Lung (tissue), 12 donors: ENCODE data around the gene TACC3. TPM values are rescaled to one million over a fixed set of nuclear protein-coding genes. Genes with fewer than 3 reads are reported as not detected.

Source experiments
- ATAC-seq: fragments of 200-7000 bp; cut with Tn5 transposase; one replicate; pipeline ENCODE4 v1.9.1; 2020; ENCODE audit warnings: moderate number of reproducible peaks; ENCODE audit not compliant: insufficient read depth, low FRiP score
- DNase-seq, 3 donors: peaks; one replicate each; pipeline ENCODE4 v3.0.0-alpha.2; 2013 to 2017
- H3K27ac ChIP-seq, 2 donors: one replicate each; pipeline ENCODE4 v1.5.1; 2013; ENCODE audit warnings: mild to moderate bottlenecking in 2 of 2, moderate library complexity in 2 of 2, control low read depth in 1 of 2, inconsistent platforms in 1 of 2, low read depth in 1 of 2, low read length in 1 of 2
- H3K27me3 ChIP-seq, 3 donors: one replicate each; pipeline ENCODE4 v1.5.1; 2013; ENCODE audit warnings: low read length in 2 of 3; ENCODE audit not compliant: control insufficient read depth in 3 of 3, insufficient read depth in 3 of 3
- H3K36me3 ChIP-seq, 4 donors: one replicate each; pipeline ENCODE4 v1.5.1; 2013; ENCODE audit warnings: low read length in 4 of 4, mild to moderate bottlenecking in 1 of 4, moderate library complexity in 1 of 4; ENCODE audit not compliant: control insufficient read depth in 4 of 4, insufficient read depth in 4 of 4
- H3K4me1 ChIP-seq, 5 donors: one replicate each; pipeline ENCODE4 v1.5.1; 2013; ENCODE audit warnings: low read length in 5 of 5, mild to moderate bottlenecking in 2 of 5, moderate library complexity in 1 of 5; ENCODE audit not compliant: control insufficient read depth in 5 of 5, insufficient read depth in 5 of 5
- H3K4me3 ChIP-seq: one replicate; pipeline ENCODE4 v1.5.1; 2013; ENCODE audit warnings: mild to moderate bottlenecking, control low read depth, moderate library complexity
- H3K9ac ChIP-seq, 2 donors: one replicate each; pipeline ENCODE4 v1.5.1; 2013; ENCODE audit warnings: low read length in 2 of 2, control low read depth in 1 of 2; ENCODE audit not compliant: insufficient read depth in 1 of 2
- H3K9me3 ChIP-seq, 4 donors: one replicate each; pipeline ENCODE4 v1.5.1; 2013; ENCODE audit warnings: low read length in 3 of 4, mild to moderate bottlenecking in 1 of 4, moderate library complexity in 1 of 4; ENCODE audit not compliant: control insufficient read depth in 4 of 4, insufficient read depth in 3 of 4
- CTCF ChIP-seq: IDR thresholded peaks from 2 replicates; pipeline ENCODE4 v1.5.1; 2012; ENCODE audit warnings: mild to moderate bottlenecking; ENCODE audit errors: control extremely low read depth, extremely low read depth
- WGBS, 2 donors: extraction: QIAGEN DNeasy Blood & Tissue Kit; methylation state at CpG; one replicate each; pipeline ENCODE4 v1.1.7; 2013; 5-methylcytosine and 5-hydroxymethylcytosine counted together
- polyA plus RNA-seq, 2 donors: library from polyadenylated mRNA; stranded (reverse); fragments of 200-250 nt; gene quantifications; one replicate each; pipeline ENCODE4 v1.2.1, GENCODE V29; 2013
- total RNA-seq, 2 donors: library from RNA; depleted of rRNA in 1 of 2; stranded (reverse); fragments of >200 nt in 1 of 2; gene quantifications; one replicate each; pipeline ENCODE4 v1.2.1, GENCODE V29; 2014 to 2021
- donor health status: control.
- donor health status: control.
- donor health status: Bipolar disorder and iron deficiency.
- donor health status: healthy.
- donor health status: DM: yes; HTN: yes; CAD: no.

TACC3 gene
- total and polyA plus RNA-seq, 4 donors, result 13.8 to 22.1 (median 18.5) TPM

- DNase-seq (no peak), ATAC-seq (no peak)
- Histone ChIP-seq H3K4me1 (peaks cover 0 to 21% (median 0%) of the 10 kb centered on the region in 5 donors), H3K4me3 (no peak overlapping the region), H3K36me3 (peaks cover 0 to 24% (median 2%) of the 10 kb centered on the region in 4 donors), H3K27ac (no peak overlapping the region), H3K9ac (no peak overlapping the region), H3K27me3 (no peaks in the 10 kb centered on the region), H3K9me3 (no peaks in the 10 kb centered on the region)
- no peak for TF ChIP-seq CTCF
- 72 to 81% methylated on average over 9 of the region's 9 CpGs for WGBS, 2 donors
These were observed 6.9 kb upstream of the TACC3 start for GRCh38 chr4:1714303-1715001.

- Histone ChIP-seq H3K9me3 (no peaks in the 10 kb centered on the region), H3K9ac (no peak overlapping the region), H3K4me1 (peaks cover 0 to 25% (median 7%) of the 10 kb centered on the region in 5 donors), H3K4me3 (no peak overlapping the region), H3K36me3 (peaks cover 0 to 22% (median under 1%) of the 10 kb centered on the region in 4 donors), H3K27me3 (no peaks in the 10 kb centered on the region), H3K27ac (peak overlapping the region in 1 of 2 donors; percentile 58)
- TF ChIP-seq CTCF, result no peak
- ATAC-seq (no peak), DNase-seq (no peak)
- WGBS, 2 donors, result 50 to 64% methylated on average over 16 of the region's 16 CpGs
These were observed 6.1 kb upstream of the TACC3 start for GRCh38 chr4:1715002-1715758.

- Histone ChIP-seq H3K27ac (no peak overlapping the region), H3K4me1 (peaks cover 0 to 15% (median 7%) of the 10 kb centered on the region in 5 donors), H3K27me3 (no peaks in the 10 kb centered on the region), H3K9ac (no peak overlapping the region), H3K9me3 (no peaks in the 10 kb centered on the region), H3K4me3 (no peak overlapping the region), H3K36me3 (peaks cover 0 to 22% (median 0%) of the 10 kb centered on the region in 4 donors)
- no peak for DNase-seq
- ATAC-seq, result no peak
- no peak for TF ChIP-seq CTCF
- WGBS, 2 donors, result 87 to 90% methylated on average over 15 of the region's 15 CpGs
These were observed 5.0 kb upstream of the TACC3 start for GRCh38 chr4:1716065-1716945.
